Tibial artery (tissue), 4 donors: Measurements from ENCODE around the gene CASZ1.

Experiments
- DNase-seq, 2 donors: peaks; one replicate each; pipeline ENCODE4 v3.0.0-alpha.2; 2019
- H3K27ac ChIP-seq, 2 donors: fragments of 200-600 bp; sonication (generic) in 1 of 2; 1 replicate in 1 of 2; 2 replicates in 1 of 2; pipeline ENCODE4 v1.5.1; 2018 to 2019; ENCODE audit warnings: mild to moderate bottlenecking in 1 of 2
- H3K27me3 ChIP-seq, 2 donors: fragments of 200-600 bp; sonication (generic) in 1 of 2; one replicate each; pipeline versions ENCODE4 v1.5.1 to v1.6.0; 2016 to 2019
- H3K36me3 ChIP-seq, 3 donors: fragments of 200-600 bp; sonication (generic) in 2 of 3; one replicate each; pipeline ENCODE4 v1.5.1; 2016 to 2019; ENCODE audit warnings: mild to moderate bottlenecking in 2 of 3
- H3K4me1 ChIP-seq, 4 donors: fragments of 200-600 bp; sonication (generic) in 2 of 4; 1 replicate in 3 of 4; 2 replicates in 1 of 4; pipeline ENCODE4 v1.5.1; 2016 to 2019
- H3K4me3 ChIP-seq, 2 donors: fragments of 200-600 bp; sonication (generic) in 1 of 2; 1 replicate in 1 of 2; 2 replicates in 1 of 2; pipeline ENCODE4 v1.5.1; 2018 to 2019; ENCODE audit warnings: mild to moderate bottlenecking in 2 of 2
- H3K9me3 ChIP-seq, 3 donors: fragments of 200-600 bp; sonication (generic) in 1 of 3; one replicate each; pipeline ENCODE4 v1.5.1; 2016 to 2019
- CTCF ChIP-seq, 2 experiments: fragments of 200-600 bp in 1 of 2; fragments of 450-650 bp in 1 of 2; IDR thresholded peaks; one replicate each; pipeline ENCODE4 v1.5.1; 2017 to 2019; ENCODE audit warnings: antibody characterized with exemption in 2 of 2, mild to moderate bottlenecking in 1 of 2, moderate library complexity in 1 of 2
- intact Hi-C: fragments of 100-400 bp; cut with DNase I; formaldehyde crosslinking; loops from one replicate; pipeline ENCODE4 v1.15.0; 2023; ENCODE audit warnings: low total_unique reads

CASZ1 gene

GRCh38 chr1:10687251-10687651, 109.2 kb downstream of the CASZ1 start:
- no peak for TF ChIP-seq CTCF (IDR thresholded peaks at IDR 0.05)
- no peak for DNase-seq
- Histone ChIP-seq H3K27ac (peak overlapping the region; percentile 62 to 74), H3K4me1 (peaks cover 0 to 92% (median 77%) of the 10 kb centered on the region in 4 donors), H3K36me3 (no peaks in the 10 kb centered on the region), H3K9me3 (no peaks in the 10 kb centered on the region), H3K4me3 (no peak overlapping the region), H3K27me3 (no peaks in the 10 kb centered on the region)
- intact Hi-C loops: loop anchor here (10.0 kb wide), 1 partner anchor 108 kb away; the partner anchor contains the start of gene CASZ1

- no peak for DNase-seq
Observed at GRCh38 chr1:10686404-10687040, 109.9 kb downstream of the CASZ1 start.

GRCh38 chr1:10685808-10686403, 110.5 kb downstream of the CASZ1 start:
- no peak for DNase-seq
- no peaks in the 10 kb centered on the region for H3K27me3 ChIP-seq
- no peaks in the 10 kb centered on the region for H3K36me3 ChIP-seq
- H3K4me3 ChIP-seq: no peak overlapping the region
- peaks cover 0 to 90% (median 69%) of the 10 kb centered on the region in 4 donors for H3K4me1 ChIP-seq
- intact Hi-C loops: loop anchor here (10.0 kb wide), 1 partner anchor 109 kb away; the partner anchor contains the start of gene CASZ1
- peak overlapping the region; percentile 62 to 74 for H3K27ac ChIP-seq
- no peaks in the 10 kb centered on the region for H3K9me3 ChIP-seq
- no peak for TF ChIP-seq CTCF (IDR thresholded peaks at IDR 0.05)

More at GRCh38 chr1:10686404-10687040, 109.9 kb downstream of the CASZ1 start:
- Histone ChIP-seq H3K9me3 (no peaks in the 10 kb centered on the region), H3K27ac (peak overlapping the region; percentile 62 to 74), H3K4me1 (peaks cover 0 to 92% (median 72%) of the 10 kb centered on the region in 4 donors), H3K27me3 (no peaks in the 10 kb centered on the region), H3K36me3 (no peaks in the 10 kb centered on the region), H3K4me3 (no peak overlapping the region)
- intact Hi-C loops: loop anchor here (10.0 kb wide), 1 partner anchor 108 kb away; the partner anchor contains the start of gene CASZ1
- TF ChIP-seq CTCF (IDR thresholded peaks at IDR 0.05): no peak

GRCh38 chr1:10685196-10685807, 111.1 kb downstream of the CASZ1 start:
- no peaks in the 10 kb centered on the region for H3K9me3 ChIP-seq
- no peak overlapping the region for H3K4me3 ChIP-seq
- no peaks in the 10 kb centered on the region for H3K36me3 ChIP-seq
- no peak for DNase-seq
- peak overlapping the region; percentile 62 to 74 for H3K27ac ChIP-seq
- intact Hi-C loops: loop anchor here (10.0 kb wide), 1 partner anchor 109 kb away; the partner anchor contains the start of gene CASZ1
- no peak for TF ChIP-seq CTCF (IDR thresholded peaks at IDR 0.05)
- H3K4me1 ChIP-seq: peaks cover 0 to 90% (median 68%) of the 10 kb centered on the region in 4 donors
- no peaks in the 10 kb centered on the region for H3K27me3 ChIP-seq

- no peak overlapping the region for H3K27ac ChIP-seq
- H3K36me3 ChIP-seq: no peaks in the 10 kb centered on the region
- TF ChIP-seq CTCF (IDR thresholded peaks at IDR 0.05): no peak
- peaks cover 0 to 90% (median 69%) of the 10 kb centered on the region in 4 donors for H3K4me1 ChIP-seq
- intact Hi-C loops: loop anchor here (10.0 kb wide), 1 partner anchor 111 kb away; the partner anchor contains the start of gene CASZ1
- DNase-seq: no peak
- no peak overlapping the region for H3K4me3 ChIP-seq
- no peaks in the 10 kb centered on the region for H3K9me3 ChIP-seq
- H3K27me3 ChIP-seq: no peaks in the 10 kb centered on the region
Observed at GRCh38 chr1:10684221-10684620, 112.2 kb downstream of the CASZ1 start.
